GM18526 (cell line): ENCODE measurements around the gene ALDH5A1.

Experiments used
- POLR2A ChIP-seq: IDR thresholded peaks from 3 replicates; pipeline ENCODE4 v1.6.1; 2011; ENCODE audit not compliant: insufficient read length; ENCODE audit errors: extremely low read depth

Gene ALDH5A1

DNA sequence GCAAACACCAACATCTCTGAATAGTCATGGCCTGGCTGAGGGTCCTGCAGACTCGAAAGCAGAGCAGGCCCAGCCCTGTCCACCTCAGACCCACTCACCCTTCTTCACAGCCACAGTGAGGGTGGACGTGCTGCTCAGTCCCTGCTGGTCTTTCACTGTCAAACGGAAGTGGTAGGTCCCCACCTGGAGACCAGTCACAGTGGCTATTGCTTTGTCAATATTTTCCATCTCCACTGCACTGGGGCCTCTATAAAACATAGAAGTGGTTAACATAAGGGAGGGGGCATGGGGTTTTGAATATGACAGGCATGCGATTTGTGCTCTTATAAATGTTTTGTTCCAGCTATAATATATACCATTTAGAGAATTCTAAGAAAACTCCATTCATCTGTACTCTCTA lies 73.9 kb downstream of the ALDH5A1 start:
- TF ChIP-seq POLR2A, result no peak

DNA sequence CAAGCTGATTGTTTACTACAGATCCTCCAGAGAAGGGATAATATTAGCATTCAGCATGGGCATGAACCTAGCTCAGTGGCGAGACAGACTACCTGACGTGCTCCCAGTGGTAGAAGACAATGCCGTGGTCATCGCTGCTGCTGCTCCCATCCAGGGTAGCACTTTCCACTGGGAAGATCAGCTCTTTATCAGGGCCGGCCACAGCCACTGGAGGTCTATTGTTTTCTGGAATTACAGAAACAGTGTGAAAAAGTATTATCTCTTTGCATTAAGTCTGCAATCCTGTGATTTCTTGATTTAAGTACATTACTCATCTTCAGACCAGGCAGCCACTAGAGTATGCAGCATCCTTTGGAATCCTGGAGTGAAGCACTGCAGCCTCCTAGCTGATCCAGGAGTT lies 75.0 kb downstream of the ALDH5A1 start:
- TF ChIP-seq POLR2A, result no peak

DNA sequence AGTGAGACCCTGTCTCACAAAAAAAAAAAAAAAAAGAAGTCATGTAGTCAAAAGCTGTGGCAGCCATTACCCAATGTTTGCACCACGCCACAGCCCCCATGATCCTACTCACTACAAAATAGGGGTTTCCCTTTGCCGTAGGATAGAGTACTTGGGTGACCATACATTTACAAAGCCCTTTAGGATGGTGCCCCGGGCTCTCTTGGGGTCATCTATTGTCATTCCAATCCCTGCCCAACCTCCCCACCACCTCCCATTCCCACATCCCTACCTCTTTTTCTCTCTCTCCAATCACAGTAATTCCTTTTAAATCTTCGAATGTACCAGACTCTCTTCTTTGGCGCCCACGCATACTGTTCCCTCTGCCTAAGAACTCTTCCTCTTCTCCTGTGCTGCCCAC lies 76.6 kb downstream of the ALDH5A1 start:
- TF ChIP-seq POLR2A, result no peak

DNA sequence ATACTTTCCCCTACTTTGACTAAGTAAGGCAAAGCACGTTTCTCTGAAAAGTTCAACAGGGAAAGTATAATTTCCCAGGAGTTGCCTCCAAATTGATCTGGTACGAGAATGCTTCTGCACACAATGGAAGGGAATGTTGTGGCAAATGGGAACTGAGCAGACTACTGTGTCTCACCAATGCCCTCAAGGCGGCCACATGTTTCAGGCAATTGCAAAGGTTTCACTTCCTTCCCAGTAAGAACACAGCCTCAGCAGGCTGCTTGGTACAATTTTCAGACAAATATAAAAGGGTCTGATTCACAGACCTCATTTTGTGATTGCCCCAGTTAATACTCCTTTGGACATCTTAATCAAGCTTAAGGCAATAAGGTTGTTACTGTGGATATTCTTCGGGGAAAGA lies 80.0 kb downstream of the ALDH5A1 start:
- TF ChIP-seq POLR2A, result no peak

DNA sequence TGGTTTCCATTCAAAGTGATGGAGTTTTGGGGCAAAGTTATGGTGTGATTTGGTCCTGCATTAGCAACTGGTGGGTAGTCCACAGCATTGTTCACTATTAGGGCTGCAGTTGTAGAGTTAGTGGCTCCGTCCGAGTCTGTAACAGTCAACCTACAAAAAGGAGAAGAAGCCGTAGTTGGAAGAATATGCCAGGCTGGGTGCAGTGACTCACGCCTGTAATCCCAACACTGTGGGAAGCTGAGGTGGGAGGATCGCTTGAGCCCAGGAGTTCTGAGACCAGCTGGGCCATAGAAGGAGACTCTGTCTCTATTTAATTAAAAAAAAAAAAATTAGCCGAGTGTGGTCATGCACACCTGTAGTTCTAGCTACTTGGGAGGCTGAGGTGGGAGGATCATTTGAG lies 81.7 kb downstream of the ALDH5A1 start:
- no peak for TF ChIP-seq POLR2A

DNA sequence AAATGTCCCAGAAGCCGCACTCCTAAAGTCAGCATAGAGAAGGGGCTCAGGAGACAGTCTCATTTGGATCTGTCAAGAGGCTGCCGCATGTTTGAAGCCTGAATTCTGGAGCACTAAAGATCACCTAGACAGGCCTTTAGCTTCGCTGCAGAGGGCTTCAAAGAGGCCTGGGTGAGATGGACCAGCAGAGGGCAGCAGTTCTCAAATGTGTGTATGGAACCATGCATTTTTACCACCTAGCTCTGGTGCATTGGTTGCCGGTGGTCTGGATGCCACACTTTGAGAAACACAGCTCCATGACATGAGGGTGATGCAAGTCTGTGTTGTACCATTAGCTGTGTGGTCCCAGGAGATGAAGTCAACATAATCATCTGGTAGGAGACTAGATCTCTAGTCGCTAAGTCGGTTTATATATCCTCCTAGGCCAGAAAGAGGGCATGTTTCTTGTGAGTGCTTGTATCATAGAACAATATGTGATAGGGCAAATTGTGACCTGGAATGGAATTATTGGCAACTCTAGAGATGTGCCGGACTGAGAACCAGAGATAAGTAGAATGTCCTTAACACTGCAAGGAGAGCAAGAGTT lies 86.4 kb downstream of the ALDH5A1 start:
- TF ChIP-seq POLR2A, result no peak

DNA sequence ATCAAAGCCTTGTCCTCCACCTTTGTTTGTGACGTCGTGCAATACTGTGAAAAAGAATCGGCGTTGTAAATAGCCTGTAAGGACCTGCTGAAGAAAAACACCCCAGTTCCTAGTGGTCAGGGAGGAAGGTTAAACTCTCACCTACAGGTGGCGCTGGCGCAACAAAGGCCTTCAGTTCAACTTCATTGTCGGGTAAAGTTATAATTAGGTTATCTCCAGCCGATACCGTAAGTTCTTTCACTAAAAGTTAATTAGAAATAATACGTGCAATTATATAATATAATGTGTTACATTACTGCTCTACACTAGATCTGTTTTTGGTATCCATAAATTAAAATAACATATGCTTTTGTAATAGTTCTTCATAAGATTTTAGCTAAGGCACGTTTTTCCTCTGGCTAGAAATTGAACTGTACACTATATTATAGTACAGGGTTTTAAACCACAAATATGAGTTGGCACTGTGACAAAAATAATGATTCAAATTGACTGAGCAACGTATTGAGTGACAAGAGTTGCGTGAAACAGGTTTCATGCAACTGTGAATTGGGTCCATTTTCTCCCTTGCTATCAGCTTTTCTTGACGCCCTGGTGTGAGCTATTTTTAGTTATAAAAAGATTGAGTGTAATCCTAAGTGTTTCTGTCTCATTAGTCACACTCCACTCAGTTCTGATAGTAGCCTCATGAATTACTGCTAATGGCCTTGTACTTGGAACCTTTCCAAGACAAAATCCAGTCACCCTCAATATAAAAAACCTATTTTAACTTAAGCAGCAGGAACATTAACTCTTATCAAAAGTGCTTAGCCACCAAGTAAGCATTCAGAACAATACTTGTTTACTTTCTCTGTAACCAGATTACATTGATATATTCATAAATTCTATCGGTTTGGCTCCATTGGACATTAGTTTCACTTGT lies 89.0 kb downstream of the ALDH5A1 start:
- no peak for TF ChIP-seq POLR2A

DNA sequence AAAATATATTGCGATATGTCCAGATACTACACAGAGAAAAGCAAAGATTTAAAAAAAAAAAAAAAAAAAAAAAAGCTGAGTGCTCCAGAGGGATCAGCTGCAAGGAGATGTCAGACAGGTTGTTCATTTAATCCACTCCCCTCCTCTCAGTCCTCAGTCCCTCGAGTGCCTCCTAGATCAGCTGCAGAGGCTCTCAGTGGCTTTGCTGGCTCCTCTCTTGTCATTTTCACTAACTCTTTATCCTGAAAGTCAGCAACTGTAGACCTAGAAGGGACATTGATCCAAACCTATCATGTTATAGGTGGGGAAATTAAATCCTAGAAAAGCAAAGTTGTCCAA lies 89.6 kb downstream of the ALDH5A1 start:
- TF ChIP-seq POLR2A, result no peak
